HepG2 (cell line): ENCODE results near the gene UBE4A. TPM values are rescaled to one million over a fixed set of nuclear protein-coding genes. Genes with fewer than 3 reads are reported as not detected.

ENCODE experiments used
- ATAC-seq: fragments of 200-7000 bp; cut with Tn5 transposase; 3 replicates; pipeline ENCODE4 v1.9.1; 2020; ENCODE audit warnings: mild to moderate bottlenecking, moderate library complexity
- BruUV-seq: library from RNA; stranded (reverse); fragments of 400-500 nt; replicated peaks from 2 replicates; lab custom pipeline; 2021; lab: Mats Ljungman, UMichigan
- CTCF ChIA-PET: fragments of 300-600 bp; formaldehyde crosslinking; extraction: SDS; loops from one replicate; lab custom pipeline; 2021; ENCODE audit warnings: low total read pairs, inconsistent platforms, low intra/inter-chr PET ratio; lab: Yijun Ruan, JAX
- POLR2A ChIA-PET: fragments of 350-600 bp; sonication (Branson Sonifier 250); formaldehyde crosslinking; loops from one replicate; lab custom pipeline; 2020; ENCODE audit warnings: antibody characterized with exemption, inconsistent platforms; lab: Yijun Ruan, JAX
- DNase-seq: peaks from one replicate; pipeline ENCODE4 v3.0.0-alpha.2; 2015; ENCODE audit warnings: low spot score
- FAIRE-seq: peaks from 3 replicates; lab custom pipeline; 2011; peaks lifted over from hg19 to GRCh38; lab: Jason Lieb, UNC
- H2AFZ ChIP-seq: one replicate; pipeline ENCODE4 v1.6.1; 2011; ENCODE audit warnings: low read length, inconsistent platforms
- H3K27ac ChIP-seq: fragments of 300-600 bp; 3 replicates; pipeline ENCODE4 v1.8.0; 2011; ENCODE audit warnings: mixed run types, mild to moderate bottlenecking, mixed read lengths, low read length, inconsistent platforms; ENCODE audit not compliant: insufficient read depth; ENCODE audit errors: extremely low read length
- H3K27me3 ChIP-seq, 2 experiments: fragments of 200-600 bp in 1 of 2; 2 replicates in 1 of 2; 3 replicates in 1 of 2; pipeline versions ENCODE4 v1.6.0 to v1.8.0; 2011; ENCODE audit warnings: low read length in 2 of 2, mild to moderate bottlenecking in 2 of 2, moderate library complexity in 2 of 2, inconsistent platforms in 1 of 2; ENCODE audit not compliant: insufficient read depth in 2 of 2, control insufficient read depth in 1 of 2
- H3K36me3 ChIP-seq, 2 experiments: fragments of 200-600 bp in 1 of 2; replicated peaks in 1 of 2; 2 replicates in 1 of 2; 3 replicates in 1 of 2; pipeline versions ENCODE4 v1.5.1 to v1.8.0; 2011; ENCODE audit warnings: low read length in 2 of 2, inconsistent platforms in 1 of 2; ENCODE audit not compliant: insufficient read depth in 2 of 2, control insufficient read depth in 1 of 2
- H3K4me1 ChIP-seq: 2 replicates; pipeline ENCODE4 v1.5.1; 2012; ENCODE audit warnings: low read length, inconsistent platforms; ENCODE audit not compliant: insufficient read depth
- H3K4me2 ChIP-seq: 2 replicates; pipeline ENCODE4 v1.6.0; 2011; ENCODE audit warnings: low read depth, low read length, inconsistent platforms
- H3K4me3 ChIP-seq, 3 experiments: fragments of 200-600 bp in 1 of 3; sonication (generic), shearing (Covaris generic) in 1 of 3; replicated peaks in 1 of 3; 2 replicates each; pipeline ENCODE4 v1.5.1; 2011 to 2016; ENCODE audit warnings: low read length in 3 of 3, inconsistent platforms in 2 of 3, low read depth in 2 of 3, mild to moderate bottlenecking in 2 of 3, control low read depth in 1 of 3, mixed read lengths in 1 of 3; ENCODE audit not compliant: insufficient read depth in 1 of 3
- H3K79me2 ChIP-seq: one replicate; pipeline ENCODE4 v1.6.1; 2011; ENCODE audit warnings: low read length, inconsistent platforms; ENCODE audit not compliant: insufficient read depth
- H3K9ac ChIP-seq: 2 replicates; pipeline ENCODE4 v1.6.0; 2011; ENCODE audit warnings: mild to moderate bottlenecking, low read depth, low read length, inconsistent platforms; ENCODE audit not compliant: insufficient read depth
- H3K9me3 ChIP-seq: 2 replicates; pipeline ENCODE4 v1.5.1; 2012; ENCODE audit warnings: mild to moderate bottlenecking, low read length
- H4K20me1 ChIP-seq: 2 replicates; pipeline ENCODE4 v1.6.0; 2011; ENCODE audit warnings: inconsistent platforms, mild to moderate bottlenecking, low read length, moderate library complexity; ENCODE audit not compliant: insufficient read depth
- AKAP8 ChIP-seq: sonication (generic); formaldehyde crosslinking; IDR thresholded peaks from 2 replicates; pipeline ENCODE4 v1.5.1; 2020; ENCODE audit warnings: mild to moderate bottlenecking, missing genetic modification reagents
- CBX5 ChIP-seq: sonication (generic); formaldehyde crosslinking; IDR thresholded peaks from 2 replicates; pipeline ENCODE4 v1.4.0; 2020; ENCODE audit warnings: missing genetic modification reagents, borderline replicate concordance
- DMTF1 ChIP-seq: sonication (generic); formaldehyde crosslinking; IDR thresholded peaks from 2 replicates; pipeline ENCODE4 v1.4.0; 2020; ENCODE audit warnings: mild to moderate bottlenecking, missing genetic modification reagents
- GABPB1 ChIP-seq: IDR thresholded peaks from 2 replicates; pipeline ENCODE4 v1.6.1; 2016; ENCODE audit warnings: mild to moderate bottlenecking, missing genetic modification reagents, moderate library complexity, missing compliant biosample characterization
- MAFK ChIP-seq, 2 experiments: IDR thresholded peaks in 1 of 2; conservative IDR thresholded peaks in 1 of 2; 2 replicates each; pipeline ENCODE4 v1.6.1; 2011; ENCODE audit warnings: improper control_type of control experiment in 2 of 2, low read length in 2 of 2
- MNT ChIP-seq: fragments of 450-650 bp; IDR thresholded peaks from 2 replicates; pipeline ENCODE4 v1.6.1; 2016
- POLR2AphosphoS5 ChIP-seq: IDR thresholded peaks from 2 replicates; pipeline ENCODE4 v1.6.1; 2012; ENCODE audit warnings: low read depth, low read length
- RFX5 ChIP-seq: IDR thresholded peaks from 2 replicates; pipeline ENCODE4 v1.6.1; 2011; ENCODE audit warnings: low read depth, low read length, improper control_type of control experiment
- RFXANK ChIP-seq: IDR thresholded peaks from 2 replicates; pipeline ENCODE4 v1.6.1; 2016
- SAFB2 ChIP-seq: sonication (generic); formaldehyde crosslinking; IDR thresholded peaks from 2 replicates; pipeline ENCODE4 v1.5.1; 2020; ENCODE audit warnings: missing genetic modification reagents, low read depth, mild to moderate bottlenecking, borderline replicate concordance
- TCF7 ChIP-seq: sonication (generic); IDR thresholded peaks from 2 replicates; pipeline ENCODE4 v1.6.1; 2016; ENCODE audit warnings: antibody characterized with exemption, low read depth
- THAP11 ChIP-seq: IDR thresholded peaks from 2 replicates; pipeline ENCODE4 v1.6.1; 2016; ENCODE audit warnings: missing biosample characterization, missing genetic modification reagents
- YY1 ChIP-seq: IDR thresholded peaks from 2 replicates; pipeline ENCODE4 v1.6.1; 2011; ENCODE audit warnings: low read length, low read depth, moderate library complexity, mild to moderate bottlenecking; ENCODE audit not compliant: insufficient read depth, insufficient replicate concordance
- ZBTB8A ChIP-seq: sonication (generic); formaldehyde crosslinking; IDR thresholded peaks from 2 replicates; pipeline ENCODE4 v1.4.0; 2020; ENCODE audit warnings: mild to moderate bottlenecking, low read depth, missing genetic modification reagents, borderline replicate concordance
- ZNF296 ChIP-seq: sonication (generic); formaldehyde crosslinking; conservative IDR thresholded peaks from 2 replicates; pipeline ENCODE4 v1.5.0; 2020; ENCODE audit warnings: mild to moderate bottlenecking, missing genetic modification reagents
- ZNF468 ChIP-seq: sonication (generic); formaldehyde crosslinking; IDR thresholded peaks from 2 replicates; pipeline ENCODE4 v1.8.0; 2022; ENCODE audit warnings: mild to moderate bottlenecking, moderate library complexity, missing genetic modification reagents
- ZNF543 ChIP-seq: sonication (generic); formaldehyde crosslinking; IDR thresholded peaks from 2 replicates; pipeline ENCODE4 v1.4.0; 2020; ENCODE audit warnings: mild to moderate bottlenecking, missing genetic modification reagents
- ZNF691 ChIP-seq: sonication (generic); formaldehyde crosslinking; IDR thresholded peaks from 2 replicates; pipeline ENCODE4 v1.4.0; 2020; ENCODE audit warnings: missing genetic modification reagents, low read depth, mild to moderate bottlenecking, borderline replicate concordance
- WGBS: methylation state at CpG from one replicate; pipeline ENCODE4 v1.1.6; 2017; ENCODE audit warnings: low lambda C conversion rate; 5-methylcytosine and 5-hydroxymethylcytosine counted together
- in situ Hi-C: cut with HindIII; loops from 2 replicates; pipeline ENCODE4 v1.10.0; 2017; ENCODE audit warnings: low pct_unique_long_range_greater_than_20kb; ENCODE audit not compliant: extremely low pct_ligation_motif_present
- intact Hi-C: fragments of 100-400 bp; cut with micrococcal nuclease; formaldehyde crosslinking; loops from one replicate; pipeline ENCODE4 v1.10.0; 2022; ENCODE audit not compliant: unreplicated experiment
- polyA plus RNA-seq, 8 experiments: library from polyadenylated mRNA; depleted of rRNA in 3 of 8; stranded (reverse) in 7 of 8; unstranded in 1 of 8; fragments of >200 nt; fragmentation: Illumina TruSeq in 4 of 8; extraction: Trizol in 4 of 8; gene quantifications; 2 replicates each; pipeline versions ENCODE4 v1.2.1 to v1.2.3, GENCODE V29; 2011 to 2016; ENCODE audit warnings: low read depth in 4 of 8, missing spikeins in 1 of 8, mixed read lengths in 1 of 8; ENCODE audit not compliant: insufficient read depth in 1 of 8
- total RNA-seq, 5 experiments: library from RNA; depleted of rRNA; stranded (reverse); fragments of >200 nt; fragmentation: Illumina TruSeq; extraction: Trizol; gene quantifications; 2 replicates each; pipeline ENCODE4 v1.2.3, GENCODE V29; 2016; ENCODE audit warnings: low read depth in 1 of 5

Gene UBE4A
- total and polyA plus RNA-seq, 2 of the 13 experiments (the other 11 are each of a cell fraction or from before 2014, with no cell fraction given): 15.1 to 32.7 TPM

- TF ChIP-seq RFXANK: no peak
- TF ChIP-seq MAFK (conservative IDR thresholded peaks at IDR 0.05 in 1 of 2, IDR thresholded peaks at IDR 0.05 in 1 of 2; ENCODE audit: low read length in 2 of 2): no peak
- TF ChIP-seq DMTF1: no peak
- 0 out of 2 replicates have a peak, but pooled peaks have one; percentile 18 for TF ChIP-seq TCF7
- no peak for TF ChIP-seq ZNF468 (CRISPR knock-in tag)
- 0 out of 2 replicates have a peak, but pooled peaks have one; percentile 8 for TF ChIP-seq MNT
Measured at GRCh38 chr11:118434123-118434552, 74.7 kb downstream of the UBE4A start (continued).

- DNase-seq: no peak
- peaks cover 47% of the 10 kb centered on the region for H3K4me1 ChIP-seq
- H3K4me2 ChIP-seq: peak overlapping the region; percentile 100
- H3K36me3 ChIP-seq: no peaks in the 10 kb centered on the region; a peak in 1 of 5 replicates
- peak; percentile 63 for ATAC-seq
- FAIRE-seq: no peak
- H4K20me1 ChIP-seq: peaks cover 21% of the 10 kb centered on the region
- H3K27me3 ChIP-seq: no peaks in the 10 kb centered on the region
- peaks cover 32% of the 10 kb centered on the region for H3K79me2 ChIP-seq
- in situ Hi-C loops: no loop called here
- BruUV-seq: no TSS peak
- POLR2A ChIA-PET: interaction anchor here (0.6 to 2.1 kb wide), 7 partner anchors 13 to 398 kb away, joined by 3 to 20 read pairs (median 3); partner anchors contain the start of gene TMEM25
- peak overlapping the region; percentile 72 for H3K9ac ChIP-seq
- CTCF ChIA-PET: no interaction called here
- peak overlapping the region; percentile 67 to 84 (median 73) for H3K4me3 ChIP-seq
- H3K9me3 ChIP-seq: no peaks in the 10 kb centered on the region
- intact Hi-C loops: loop anchor here (2.0 kb wide), 1 partner anchor 34 kb away; the partner anchor contains the start of gene ATP5MG
- WGBS: 0% methylated on average over 19 of the region's 39 CpGs
- peak overlapping the region; percentile 87 for H3K27ac ChIP-seq
- H2AFZ ChIP-seq: peak overlapping the region; percentile 89
- TF ChIP-seq THAP11 (CRISPR knock-in tag): peak; percentile 31; the same call in 1 of the 2 replicates
- TF ChIP-seq GABPB1: peak; percentile 42; the same call in 1 of the 2 replicates
- TF ChIP-seq ZNF691 (CRISPR knock-in tag): 0 out of 2 replicates have a peak, but pooled peaks have one; percentile 40
- 0 out of 2 replicates have a peak, but pooled peaks have one; percentile 60 for TF ChIP-seq ZNF296 (CRISPR knock-in tag)
- no peak for TF ChIP-seq AKAP8 (CRISPR knock-in tag)
- peak; percentile 34 for TF ChIP-seq POLR2AphosphoS5
- TF ChIP-seq ZNF543 (CRISPR knock-in tag): peak; percentile 48; the same call in 1 of the 2 replicates
- no peak; the same call in 1 of the 2 replicates for TF ChIP-seq CBX5 (CRISPR knock-in tag)
- no peak for TF ChIP-seq RFX5
- TF ChIP-seq YY1: no peak
- 0 out of 2 replicates have a peak, but pooled peaks have one; percentile 74 for TF ChIP-seq ZBTB8A (CRISPR knock-in tag)
- TF ChIP-seq SAFB2: peak; percentile 65; the same call in 1 of the 2 replicates
Measured at GRCh38 chr11:118434553-118435289, 75.3 kb downstream of the UBE4A start.
